Putamen (tissue), 1 donor: ENCODE data around the gene TEX2.

Experiments
- DNase-seq: peaks from one replicate; pipeline ENCODE4 v3.0.0-alpha.2; 2016; ENCODE audit warnings: low spot score

TEX2 gene

GRCh38 chr17:64158406-64158805 lies 104.7 kb downstream of the TEX2 start:
- DNase-seq: no peak

GRCh38 chr17:64157669-64158180 lies 105.3 kb downstream of the TEX2 start:
- DNase-seq: no peak

- DNase-seq: no peak
Observed at GRCh38 chr17:64156670-64157069, 106.4 kb downstream of the TEX2 start.

GRCh38 chr17:64155751-64156544 lies 107.1 kb downstream of the TEX2 start:
- peak; percentile 95 for DNase-seq

- no peak for DNase-seq
Observed at GRCh38 chr17:64155129-64155528, 107.9 kb downstream of the TEX2 start.

GRCh38 chr17:64154717-64155116 lies 108.3 kb downstream of the TEX2 start:
- peak; percentile 47 for DNase-seq

GRCh38 chr17:64154313-64154695 lies 108.8 kb downstream of the TEX2 start:
- no peak for DNase-seq

- no peak for DNase-seq
Observed at GRCh38 chr17:64153565-64154312, 109.3 kb downstream of the TEX2 start.

GRCh38 chr17:64152428-64153125 lies 110.5 kb downstream of the TEX2 start:
- no peak for DNase-seq

- DNase-seq: no peak
Observed at GRCh38 chr17:64151016-64151368, 112.1 kb downstream of the TEX2 start.

- no peak for DNase-seq
Observed at GRCh38 chr17:64150237-64151015, 112.6 kb downstream of the TEX2 start.

- DNase-seq: no peak
Observed at GRCh38 chr17:64149196-64149595, 113.9 kb downstream of the TEX2 start.

GRCh38 chr17:64148699-64149098 lies 114.4 kb downstream of the TEX2 start:
- DNase-seq: no peak

GRCh38 chr17:64148017-64148631 lies 114.9 kb downstream of the TEX2 start:
- no peak for DNase-seq

- no peak for DNase-seq
Observed at GRCh38 chr17:64147110-64148016, 115.7 kb downstream of the TEX2 start.

GRCh38 chr17:64146418-64147109 lies 116.5 kb downstream of the TEX2 start:
- peak; percentile 57 for DNase-seq

GRCh38 chr17:64145751-64146417 lies 117.2 kb downstream of the TEX2 start:
- DNase-seq: peak; percentile 99

GRCh38 chr17:64145375-64145750 lies 117.7 kb downstream of the TEX2 start:
- no peak for DNase-seq

- DNase-seq: no peak
Observed at GRCh38 chr17:64139542-64139941, 123.5 kb downstream of the TEX2 start.
